HG02981 (cell line): Measurements from ENCODE around the gene KATNAL2.
A peak's percentile ranks its signal among the peaks of the same experiment; 100 is the strongest.
"Not testable (repeated sequence)": the region's sequence is repeated elsewhere in the genome, so short reads cannot be mapped to it uniquely, and the experiment has no call there.

ENCODE experiments used
- ATAC-seq: cut with Tn5 transposase; IDR thresholded peaks from one replicate; pipeline ENCODE4 v1.9.1; 2021; ENCODE audit warnings: mild to moderate bottlenecking, moderate library complexity; ENCODE audit not compliant: unreplicated experiment

The KATNAL2 gene

DNA sequence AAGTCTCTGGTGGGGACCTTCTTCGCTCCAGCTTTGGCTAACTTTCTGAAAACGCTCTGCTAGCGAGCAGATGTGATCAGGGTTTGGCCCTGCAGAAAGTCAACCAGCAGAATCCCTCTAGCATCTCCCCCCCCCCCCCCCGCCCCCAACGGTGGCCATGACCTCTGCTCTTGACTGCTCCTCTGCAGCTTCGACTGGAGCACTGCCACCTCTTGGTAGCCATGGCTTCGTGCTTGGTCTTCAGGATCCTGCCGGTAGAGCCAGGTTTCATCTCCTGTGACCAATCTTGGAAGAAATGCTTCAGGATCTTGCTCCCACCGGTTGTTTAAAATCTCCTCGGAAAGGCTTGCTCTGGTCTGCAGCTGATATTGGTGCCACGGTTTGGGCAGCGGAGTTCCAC lies 113.5 kb downstream of the KATNAL2 start:
- not testable (repeated sequence) for ATAC-seq

DNA sequence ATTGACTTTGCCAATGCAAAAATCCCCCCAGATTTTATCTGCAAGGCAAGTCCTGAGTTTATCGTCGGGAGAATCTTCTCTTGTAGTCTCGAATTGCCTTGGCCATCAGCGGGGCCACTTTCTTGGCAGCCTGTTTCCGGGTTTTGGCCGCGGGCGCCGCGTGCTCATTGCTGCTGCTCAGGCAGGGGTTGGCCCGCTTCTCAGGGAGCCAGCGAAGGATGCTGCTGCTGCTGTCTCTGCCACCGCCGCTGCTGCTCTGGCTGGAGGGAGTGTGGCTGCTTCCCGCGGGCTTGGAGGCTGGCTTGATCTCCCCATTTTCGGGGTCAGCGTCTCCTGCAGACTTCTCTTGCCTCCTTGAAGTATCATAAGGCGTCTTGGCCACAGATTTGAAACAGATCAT lies 115.5 kb downstream of the KATNAL2 start:
- ATAC-seq, result no peak

DNA sequence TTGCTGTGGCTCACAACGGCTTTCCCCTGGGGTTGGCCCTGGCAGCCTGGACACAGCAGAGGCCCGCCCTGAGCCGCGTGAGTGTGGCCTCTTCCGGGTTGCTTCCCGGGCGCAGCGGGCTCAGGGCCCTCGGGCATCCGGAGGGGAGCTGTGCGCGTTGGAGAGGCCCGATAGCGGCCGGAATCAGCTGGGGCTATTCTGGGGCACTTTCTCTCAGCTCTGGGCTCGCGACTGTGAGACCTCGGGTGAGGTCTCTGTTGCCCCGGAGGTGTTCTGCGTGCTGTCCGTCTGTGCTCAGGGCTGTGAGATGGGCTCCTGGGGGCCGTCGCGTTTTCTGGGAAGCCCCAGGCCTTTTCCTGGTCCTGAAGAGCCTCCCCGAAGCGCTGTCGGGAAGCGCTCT lies 117.2 kb downstream of the KATNAL2 start:
- ATAC-seq, result not testable (repeated sequence)

DNA sequence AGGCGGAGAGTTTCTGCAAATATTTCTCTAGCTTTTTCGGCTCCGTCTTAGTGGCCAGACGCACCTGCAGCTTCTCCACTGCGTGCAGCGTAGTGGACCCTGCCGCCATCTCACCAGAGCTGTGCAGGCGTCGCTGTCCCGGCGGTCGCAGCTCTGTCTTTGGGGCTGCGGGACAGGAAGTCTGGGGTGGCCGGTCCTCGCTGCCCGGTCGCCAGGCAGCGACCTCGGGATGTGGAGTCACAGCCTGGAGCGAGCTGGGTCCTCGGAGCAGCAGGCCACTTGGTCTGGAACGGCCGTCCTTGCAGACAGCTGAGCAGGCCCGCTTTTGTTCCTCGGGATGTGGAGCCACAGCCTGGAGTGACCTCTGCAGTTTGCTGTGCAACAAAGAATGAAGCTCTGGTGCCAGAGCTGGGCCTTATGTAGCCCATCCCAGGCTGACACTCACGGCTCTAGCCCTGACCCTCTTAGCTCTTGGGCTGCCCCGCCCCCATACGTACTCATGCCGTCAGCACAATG lies 117.8 kb downstream of the KATNAL2 start, which contains the start of gene ELOA2:
Gene ELOA2 (minus strand): TSS at position 466 of the 516 bp plus-strand sequence. CDS start 357 bp downstream, at position 109.
- ATAC-seq, result no peak

DNA sequence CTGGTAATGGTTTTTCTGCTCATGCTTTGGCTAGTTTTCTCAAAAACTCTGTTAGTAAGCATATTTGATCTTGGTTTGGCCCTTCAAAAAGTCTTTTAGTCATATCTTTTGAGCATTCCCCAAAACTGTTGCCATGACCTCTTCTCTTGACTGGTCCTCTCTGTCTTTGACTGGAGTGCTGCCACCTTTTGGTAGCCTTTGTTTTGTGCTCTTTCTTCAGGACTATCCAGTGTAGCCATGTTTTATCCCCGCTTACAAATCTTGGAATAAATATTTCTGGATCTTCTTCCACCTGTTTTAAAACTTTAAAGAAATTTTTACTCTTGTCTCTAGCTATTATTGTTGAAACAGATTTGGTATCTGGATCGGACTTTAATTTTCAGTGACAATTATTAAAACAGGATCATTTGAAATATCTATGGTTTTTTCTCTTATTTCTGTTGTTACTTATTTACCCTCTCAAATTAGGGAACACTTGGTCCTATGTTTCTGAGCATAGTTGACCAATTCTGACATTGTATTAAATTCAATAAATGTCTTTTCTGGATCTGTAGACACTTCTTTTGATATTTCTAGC lies 119.0 kb downstream of the KATNAL2 start:
- no peak for ATAC-seq

DNA sequence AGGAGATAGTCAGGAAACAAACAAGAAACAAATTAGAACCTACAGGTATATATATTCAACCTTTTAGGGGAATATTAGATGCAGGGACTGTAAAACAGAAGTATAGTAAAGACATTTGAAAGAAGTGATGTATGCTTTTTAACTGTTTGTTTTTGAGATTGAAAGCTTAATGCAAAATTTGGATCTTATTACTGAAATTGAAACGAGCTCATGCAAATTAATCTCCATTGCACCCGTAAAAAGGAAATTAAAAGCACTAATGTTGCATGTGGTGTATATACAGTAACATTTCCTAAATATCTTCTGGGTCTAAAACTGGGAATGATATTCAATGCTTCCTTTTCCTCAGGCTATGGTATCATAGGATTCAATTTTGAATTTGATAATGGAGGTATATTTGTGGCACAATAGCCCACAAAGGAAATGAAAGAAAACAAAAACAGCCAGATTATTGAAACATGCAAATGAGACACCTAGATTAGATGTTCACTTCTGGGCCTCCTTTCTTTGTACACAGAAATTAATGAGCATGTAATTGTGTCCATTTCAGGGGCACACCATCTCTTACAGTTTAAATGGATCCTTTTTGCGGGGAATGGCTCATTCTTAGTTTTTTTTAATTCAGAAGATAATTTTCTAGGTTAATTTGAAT lies 119.7 kb downstream of the KATNAL2 start:
- no peak for ATAC-seq

DNA sequence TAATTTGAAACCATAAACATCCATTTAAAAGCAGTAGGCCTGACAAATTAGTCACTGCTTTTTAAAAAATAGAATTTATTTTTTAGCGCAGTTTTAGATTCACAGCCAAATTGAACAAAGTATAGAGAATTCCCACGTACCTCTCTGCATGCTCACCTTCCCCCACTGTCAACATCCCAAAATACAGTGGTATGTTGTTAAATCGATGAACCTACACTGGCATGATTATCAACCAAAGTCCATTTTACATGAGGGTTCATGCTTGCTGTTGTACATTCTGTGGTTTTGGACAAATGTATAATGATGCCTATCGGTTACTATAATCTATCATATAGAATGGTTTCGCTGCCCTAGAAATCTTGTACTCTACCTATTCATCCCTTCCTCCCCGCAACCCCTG lies 123.6 kb downstream of the KATNAL2 start:
- ATAC-seq, result no peak

DNA sequence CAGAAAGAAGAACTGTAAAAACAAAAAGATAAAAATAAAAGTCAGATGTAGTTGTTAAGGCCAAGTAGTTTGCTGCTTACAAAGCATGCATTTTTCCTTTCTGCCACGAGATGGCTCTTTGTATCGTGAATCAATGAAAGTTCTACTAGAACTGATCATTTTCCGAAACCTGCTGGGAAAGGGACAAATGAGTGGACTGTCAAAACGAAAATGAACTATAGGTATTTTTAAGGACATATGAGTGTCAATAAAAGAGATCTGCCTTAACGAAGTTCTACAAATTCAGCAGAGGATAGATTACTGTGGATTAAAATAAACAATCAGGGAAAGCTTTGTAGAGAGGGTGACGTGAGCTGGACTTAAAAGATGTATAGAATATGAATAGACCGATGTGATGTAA lies 133.1 kb downstream of the KATNAL2 start:
- ATAC-seq, result no peak

DNA sequence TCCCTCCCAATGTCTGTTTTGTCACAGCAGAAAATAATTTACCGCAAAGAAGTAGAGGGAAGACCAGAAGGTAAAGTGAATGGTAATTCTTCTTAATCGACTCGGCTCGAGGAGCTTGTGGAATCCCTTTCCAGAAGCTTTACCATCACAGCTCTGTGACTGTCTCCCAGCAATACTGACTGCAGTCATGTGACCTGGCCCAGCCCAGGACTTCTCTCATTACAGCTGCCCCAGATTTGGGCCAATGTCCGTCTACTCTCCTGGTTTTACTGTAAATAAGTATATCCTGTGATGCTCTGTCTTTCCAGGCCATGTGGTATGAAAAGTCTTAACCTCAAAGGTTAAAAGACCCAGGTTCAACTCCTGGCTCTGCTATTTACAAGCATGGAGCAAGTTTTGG lies 137.0 kb downstream of the KATNAL2 start:
- ATAC-seq, result no peak

DNA sequence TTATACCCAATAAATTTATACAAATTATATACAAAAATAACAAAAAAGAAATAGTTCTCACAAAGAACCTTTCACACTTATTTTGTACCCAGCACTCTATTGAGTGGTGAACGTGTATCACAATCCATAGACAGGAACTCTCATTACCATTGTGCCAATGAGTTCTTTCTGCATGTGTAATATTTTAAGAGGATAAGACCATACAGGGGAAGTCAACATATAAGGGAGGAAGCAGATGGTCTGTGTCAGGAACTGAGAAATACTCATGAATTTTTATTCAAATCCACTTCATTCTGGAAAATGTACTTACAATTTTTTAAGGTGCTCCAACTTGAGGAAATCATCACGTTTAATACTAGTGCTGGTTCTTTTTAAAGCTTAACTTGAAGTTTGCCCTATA lies 145.1 kb downstream of the KATNAL2 start:
- ATAC-seq, result no peak

DNA sequence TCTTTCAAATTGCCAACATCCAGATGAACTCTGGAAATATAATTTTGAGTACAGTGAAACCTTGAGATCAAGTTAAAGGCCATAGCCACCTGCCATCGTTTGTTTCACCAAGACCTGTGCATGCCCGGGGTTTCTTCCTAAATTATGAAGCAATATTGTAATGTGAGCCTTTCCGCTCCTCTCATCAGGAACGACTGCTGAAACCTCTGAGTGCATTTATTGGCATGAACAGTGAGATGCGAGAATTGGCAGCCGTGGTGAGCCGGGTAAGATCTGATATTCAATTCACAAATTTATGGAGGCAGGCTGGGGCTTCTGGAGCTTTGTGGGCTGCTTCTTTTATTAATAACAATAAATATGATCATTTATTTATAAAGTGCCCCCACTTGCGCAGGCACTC lies 145.7 kb downstream of the KATNAL2 start:
- no peak for ATAC-seq

DNA sequence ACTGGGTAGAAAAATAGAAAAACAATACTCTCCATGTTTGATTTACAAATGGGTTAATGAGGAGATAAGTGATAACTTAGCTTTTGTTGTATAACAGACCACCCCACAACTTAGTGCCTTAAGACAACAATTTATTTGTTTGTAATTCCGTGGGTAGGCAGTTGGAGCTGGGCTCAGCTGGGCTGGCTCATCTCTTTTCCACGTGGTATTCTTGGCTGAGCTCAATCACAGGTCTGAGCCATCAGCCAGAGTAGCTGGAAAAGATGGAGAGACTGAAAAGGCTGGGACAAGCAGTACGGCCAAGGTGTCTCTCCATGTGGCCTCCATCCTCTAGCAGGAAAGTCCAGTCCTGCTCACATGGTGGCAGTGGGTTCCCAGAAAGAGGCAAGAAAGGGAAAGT lies 150.2 kb downstream of the KATNAL2 start:
- ATAC-seq, result no peak

DNA sequence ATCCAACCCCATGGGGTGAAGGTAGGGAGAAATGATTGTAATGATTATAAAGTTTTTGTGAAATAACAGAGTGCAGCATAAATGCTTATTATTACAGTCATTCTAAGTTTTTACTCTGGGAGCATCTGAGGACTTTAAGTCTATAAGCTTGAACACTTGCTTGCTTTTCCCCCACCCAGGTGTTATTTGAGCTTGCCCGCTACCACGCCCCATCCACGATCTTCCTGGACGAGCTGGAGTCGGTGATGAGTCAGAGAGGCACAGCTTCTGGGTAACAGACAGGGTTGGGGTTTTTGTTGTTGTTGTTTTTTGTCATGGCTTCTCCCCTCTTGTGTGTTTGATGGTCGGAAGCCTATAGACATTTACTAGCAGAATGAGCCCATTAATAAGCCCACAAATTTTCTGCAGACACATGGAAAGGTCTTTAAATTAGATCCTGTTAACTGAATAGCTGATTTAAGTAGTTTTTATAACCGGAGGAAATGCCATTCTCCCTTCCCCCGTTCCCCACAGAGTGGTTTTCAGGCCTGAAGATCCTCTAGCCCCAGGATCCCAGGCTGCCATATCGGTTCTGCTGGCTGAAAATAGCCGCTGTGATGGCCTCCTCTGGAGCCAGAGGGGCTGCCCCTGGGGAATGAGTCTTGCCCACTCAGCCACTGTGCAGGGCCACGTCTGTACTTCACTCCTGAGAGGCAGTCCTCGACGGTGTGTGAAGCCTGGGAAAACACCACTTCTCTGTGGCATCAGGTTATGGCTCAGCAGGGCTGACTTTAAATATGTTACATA lies 157.9 kb downstream of the KATNAL2 start:
- no peak for ATAC-seq

DNA sequence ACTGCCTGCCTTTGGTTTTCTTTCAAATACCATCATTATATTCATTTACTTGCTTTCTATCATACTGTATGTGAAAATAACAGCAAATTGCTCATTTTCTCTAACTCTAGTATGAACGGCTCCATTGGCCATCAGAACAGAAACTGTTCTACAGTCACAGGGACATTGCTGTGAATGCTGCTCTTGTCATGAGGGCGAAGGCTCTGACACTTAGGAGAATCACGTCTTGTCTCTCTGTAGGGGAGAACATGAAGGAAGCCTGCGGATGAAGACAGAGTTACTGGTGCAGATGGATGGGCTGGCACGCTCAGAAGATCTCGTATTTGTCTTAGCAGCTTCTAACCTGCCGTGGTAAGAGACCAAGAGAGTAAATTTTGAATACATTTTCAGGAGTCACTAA lies 159.7 kb downstream of the KATNAL2 start:
- no peak for ATAC-seq

DNA sequence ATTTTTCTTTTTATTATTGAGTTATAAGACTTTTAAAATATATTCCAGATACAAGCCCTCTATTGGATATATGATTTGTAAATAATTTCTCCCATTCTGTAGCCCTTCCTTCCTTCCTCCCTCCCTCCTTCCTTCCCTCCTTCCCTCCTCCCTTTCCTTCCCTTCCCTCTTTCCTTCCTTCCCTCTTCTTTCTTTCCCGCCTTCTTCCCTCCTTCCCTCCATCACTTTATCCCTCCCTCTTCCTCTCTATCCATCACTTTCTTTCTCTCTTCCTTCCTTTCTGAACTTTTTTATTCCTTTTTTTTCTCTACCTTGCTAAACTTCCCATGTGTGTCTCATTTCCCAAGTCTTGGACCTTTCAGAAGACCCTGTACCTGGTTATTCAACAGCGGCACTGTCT lies 163.5 kb downstream of the KATNAL2 start:
- no peak for ATAC-seq

DNA sequence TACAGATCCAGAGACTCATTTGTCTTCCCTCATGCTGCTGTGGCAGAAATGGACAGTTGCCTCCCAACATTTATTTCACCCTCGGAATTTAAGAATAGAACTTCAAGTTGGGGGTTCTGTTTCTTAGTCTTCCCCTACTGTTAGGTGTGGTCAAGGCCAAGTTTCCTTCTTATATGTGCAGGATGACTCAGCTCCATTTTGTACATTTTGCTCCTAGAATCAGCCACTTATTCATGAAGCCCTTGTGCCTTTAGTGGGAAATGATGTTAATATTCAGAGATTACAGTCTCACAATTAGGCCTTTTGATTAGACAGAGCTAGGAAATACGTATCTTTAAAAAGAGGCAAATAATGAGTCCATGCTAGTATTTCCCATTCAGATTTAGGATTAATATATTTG lies 164.2 kb downstream of the KATNAL2 start:
- ATAC-seq, result no peak

DNA sequence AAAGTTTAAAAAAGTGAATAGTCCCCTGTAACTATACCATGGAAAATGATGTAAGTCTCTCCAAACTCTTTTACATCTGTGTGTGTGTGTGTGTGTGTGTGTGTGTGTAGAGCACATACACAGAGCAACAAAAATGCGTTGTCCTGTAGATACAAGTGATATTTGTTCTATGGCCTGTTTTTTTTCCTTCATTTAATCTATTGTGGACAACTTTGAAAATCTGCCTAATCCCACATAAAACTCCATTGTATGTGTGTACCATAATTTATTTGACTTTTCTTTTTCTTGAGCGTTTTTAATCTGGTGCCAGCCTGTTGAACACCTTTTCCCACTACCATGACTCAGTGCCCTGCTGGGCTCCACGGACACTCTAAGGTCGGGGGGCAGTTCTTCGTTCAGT lies 170.3 kb downstream of the KATNAL2 start:
- ATAC-seq, result no peak

DNA sequence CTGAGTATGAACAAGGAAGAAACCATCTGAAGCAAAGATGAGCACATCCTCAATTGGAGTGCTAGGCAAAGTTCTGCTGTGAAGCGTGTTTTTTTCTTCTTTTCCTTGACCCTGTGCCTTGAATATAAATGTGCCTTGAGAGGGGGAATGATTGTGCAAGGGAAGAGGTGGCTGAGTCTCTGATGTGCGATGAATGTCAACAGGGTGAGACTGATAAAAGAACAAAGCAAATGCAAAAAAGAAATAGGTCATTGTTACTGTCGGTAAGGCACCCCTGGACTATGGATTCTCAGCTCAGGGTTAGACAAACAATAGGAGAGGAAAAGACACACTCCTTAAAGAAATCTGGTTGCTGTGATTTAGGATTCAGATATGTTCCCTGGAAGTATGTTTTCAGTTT lies 178.4 kb downstream of the KATNAL2 start:
- no peak for ATAC-seq

DNA sequence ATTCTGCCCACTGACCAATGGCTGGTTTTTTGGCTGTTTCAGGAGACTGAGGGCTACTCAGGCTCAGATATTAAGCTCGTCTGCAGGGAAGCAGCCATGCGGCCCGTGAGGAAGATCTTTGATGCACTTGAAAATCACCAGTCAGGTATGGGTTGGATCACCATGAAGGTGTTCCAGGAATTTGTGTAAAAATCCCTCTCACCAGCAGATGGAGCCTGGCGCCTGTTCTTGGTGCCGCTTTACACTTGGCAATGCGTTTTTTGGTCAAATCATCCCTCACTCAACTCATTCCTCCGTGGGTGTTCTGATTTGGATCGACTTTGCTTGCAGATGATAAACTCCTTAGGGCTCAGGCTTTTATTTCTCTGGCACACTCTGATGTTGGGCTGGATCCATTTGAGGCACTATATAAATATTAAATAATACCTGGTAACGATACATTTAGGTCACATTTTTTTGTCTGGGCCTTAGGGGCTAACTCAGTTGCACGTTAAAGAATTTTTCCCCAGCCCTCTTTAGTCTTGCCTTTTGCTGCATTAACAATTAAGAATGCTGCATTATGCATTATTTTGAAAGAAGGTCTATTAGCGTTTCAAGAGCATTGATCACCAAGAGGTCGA lies 182.9 kb downstream of the KATNAL2 start:
- ATAC-seq, result peak; percentile 48

DNA sequence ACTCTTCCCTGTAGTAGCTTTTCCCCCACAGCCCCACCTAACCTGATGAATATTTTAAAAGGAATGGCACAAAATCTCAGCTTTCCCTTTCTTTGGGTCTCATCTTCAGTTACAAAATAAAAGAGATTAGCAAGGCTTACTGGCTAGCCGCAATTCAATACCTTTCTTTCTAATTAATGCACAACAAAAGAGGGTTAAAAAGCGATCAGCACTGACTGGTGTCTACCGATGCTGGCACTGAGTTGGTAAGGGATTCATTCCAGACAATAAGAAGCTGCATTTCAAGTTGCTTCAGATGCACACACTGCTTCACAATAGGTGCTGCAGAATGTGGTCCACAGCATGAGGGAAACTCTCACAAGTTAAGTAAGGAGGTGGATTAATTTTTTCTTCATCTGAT lies 191.0 kb downstream of the KATNAL2 start:
- ATAC-seq, result no peak

DNA sequence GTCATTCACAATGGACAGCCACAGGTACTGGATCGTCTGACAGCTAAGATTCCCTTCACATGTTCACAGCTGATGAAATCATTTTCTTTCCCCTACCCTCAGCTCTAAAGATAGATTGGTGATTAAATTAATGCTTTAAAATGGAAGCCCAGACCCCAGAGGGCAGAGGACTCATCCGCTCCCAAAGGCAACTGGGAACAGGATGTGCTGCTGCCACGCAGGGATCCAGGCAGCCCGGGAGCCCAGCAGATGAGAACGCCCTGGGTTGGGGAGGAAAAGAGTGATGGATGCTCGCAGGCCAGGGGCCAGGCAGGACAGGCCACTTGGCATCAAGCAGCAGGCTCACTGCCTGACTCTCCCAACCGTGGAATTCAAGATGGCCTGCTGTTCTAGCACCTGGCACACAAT lies 191.6 kb downstream of the KATNAL2 start:
- ATAC-seq, result no peak
